Vagina (tissue), 2 donors: ENCODE measurements around the gene DEPDC7. TPM values are rescaled to one million over a fixed set of nuclear protein-coding genes. Genes with fewer than 3 reads are reported as not detected.

Experiments used
- DNase-seq, 2 donors: peaks; one replicate each; pipeline ENCODE4 v3.0.0-alpha.2; 2017; ENCODE audit errors: extremely low spot score in 2 of 2
- H3K27ac ChIP-seq: fragments of 200-600 bp; sonication (generic); one replicate; pipeline ENCODE4 v1.5.1; 2019
- H3K27me3 ChIP-seq: fragments of 200-600 bp; sonication (generic); one replicate; pipeline ENCODE4 v1.5.1; 2019
- H3K36me3 ChIP-seq, 2 donors: fragments of 200-600 bp; sonication (generic); one replicate each; pipeline ENCODE4 v1.5.1; 2017 to 2019
- H3K4me1 ChIP-seq: fragments of 200-600 bp; sonication (generic); one replicate; pipeline ENCODE4 v1.5.1; 2019
- H3K4me3 ChIP-seq, 2 donors: fragments of 200-600 bp; sonication (generic); 1 replicate in 1 of 2; 2 replicates in 1 of 2; pipeline ENCODE4 v1.5.1; 2016 to 2019
- H3K9me3 ChIP-seq: fragments of 200-600 bp; sonication (generic); one replicate; pipeline ENCODE4 v1.5.1; 2019
- POLR2A ChIP-seq, 2 donors: fragments of 450-650 bp; IDR thresholded peaks; one replicate each; pipeline ENCODE4 v1.6.1; 2017; ENCODE audit warnings: antibody characterized with exemption in 2 of 2, mild to moderate bottlenecking in 2 of 2, moderate library complexity in 2 of 2
- POLR2AphosphoS5 ChIP-seq, 2 donors: sonication (generic); formaldehyde crosslinking; IDR thresholded peaks; one replicate each; pipeline ENCODE4 v1.9.0; 2017; ENCODE audit warnings: antibody characterized with exemption in 2 of 2, mild to moderate bottlenecking in 2 of 2, low read depth in 1 of 2; ENCODE audit not compliant: insufficient read depth in 1 of 2
- intact Hi-C: fragments of 100-400 bp; cut with DNase I; formaldehyde crosslinking; loops from one replicate; pipeline ENCODE4 v1.15.1; 2023
- total RNA-seq: library from RNA; depleted of rRNA; stranded (reverse); fragments of >200 nt; gene quantifications from one replicate; pipeline ENCODE4 v1.2.3, GENCODE V29; 2016
- TF ChIP-seq, protein P1 (sequence below), 3 experiments: fragments of 450-650 bp in 2 of 3; fragments of 200-600 bp in 1 of 3; sonication (generic) in 1 of 3; IDR thresholded peaks; one replicate each; pipeline ENCODE4 v1.5.1; 2017 to 2019; ENCODE audit warnings: antibody characterized with exemption in 3 of 3, mild to moderate bottlenecking in 2 of 3, moderate library complexity in 2 of 3

DEPDC7 gene
- total RNA-seq, 1 donor from 2014 or later: 2.5 TPM

DNA sequence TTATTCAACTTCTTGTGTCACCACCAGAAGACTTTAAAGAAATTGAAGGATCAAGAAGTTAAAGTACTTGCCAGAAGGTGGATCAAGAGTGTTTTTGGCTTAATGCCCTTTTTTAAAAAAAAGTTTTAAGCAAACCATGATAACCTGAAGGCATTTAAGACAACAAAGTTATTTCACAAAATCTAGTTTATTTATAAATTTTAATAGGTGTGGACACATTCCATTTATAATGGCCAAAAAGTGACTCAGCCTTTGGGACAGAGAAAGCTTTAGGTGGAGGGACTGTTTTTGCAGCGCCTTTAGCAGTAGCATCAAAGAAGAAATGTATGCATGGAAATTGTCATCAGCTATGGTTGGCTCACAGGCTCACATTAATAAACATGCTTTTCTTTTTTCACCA, 41.6 kb downstream of the DEPDC7 start:
- no peak for TF ChIP-seq POLR2A (IDR thresholded peaks at IDR 0.05)
- TF ChIP-seq POLR2AphosphoS5 (IDR thresholded peaks at IDR 0.05; ENCODE audit: insufficient read depth in 1 of 2, low read depth in 1 of 2): no peak
- TF ChIP-seq, protein P1, sequence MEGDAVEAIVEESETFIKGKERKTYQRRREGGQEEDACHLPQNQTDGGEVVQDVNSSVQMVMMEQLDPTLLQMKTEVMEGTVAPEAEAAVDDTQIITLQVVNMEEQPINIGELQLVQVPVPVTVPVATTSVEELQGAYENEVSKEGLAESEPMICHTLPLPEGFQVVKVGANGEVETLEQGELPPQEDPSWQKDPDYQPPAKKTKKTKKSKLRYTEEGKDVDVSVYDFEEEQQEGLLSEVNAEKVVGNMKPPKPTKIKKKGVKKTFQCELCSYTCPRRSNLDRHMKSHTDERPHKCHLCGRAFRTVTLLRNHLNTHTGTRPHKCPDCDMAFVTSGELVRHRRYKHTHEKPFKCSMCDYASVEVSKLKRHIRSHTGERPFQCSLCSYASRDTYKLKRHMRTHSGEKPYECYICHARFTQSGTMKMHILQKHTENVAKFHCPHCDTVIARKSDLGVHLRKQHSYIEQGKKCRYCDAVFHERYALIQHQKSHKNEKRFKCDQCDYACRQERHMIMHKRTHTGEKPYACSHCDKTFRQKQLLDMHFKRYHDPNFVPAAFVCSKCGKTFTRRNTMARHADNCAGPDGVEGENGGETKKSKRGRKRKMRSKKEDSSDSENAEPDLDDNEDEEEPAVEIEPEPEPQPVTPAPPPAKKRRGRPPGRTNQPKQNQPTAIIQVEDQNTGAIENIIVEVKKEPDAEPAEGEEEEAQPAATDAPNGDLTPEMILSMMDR (IDR thresholded peaks at IDR 0.05): no peak
- Histone ChIP-seq H3K36me3 (peaks cover 0 to 49% of the 10 kb centered on the region in 2 donors), H3K4me3 (no peak overlapping the region), H3K27ac (no peak overlapping the region), H3K9me3 (no peaks in the 10 kb centered on the region), H3K27me3 (no peaks in the 10 kb centered on the region), H3K4me1 (peaks cover 23% of the 10 kb centered on the region)
- intact Hi-C loops: no loop called here
- DNase-seq: no peak

DNA sequence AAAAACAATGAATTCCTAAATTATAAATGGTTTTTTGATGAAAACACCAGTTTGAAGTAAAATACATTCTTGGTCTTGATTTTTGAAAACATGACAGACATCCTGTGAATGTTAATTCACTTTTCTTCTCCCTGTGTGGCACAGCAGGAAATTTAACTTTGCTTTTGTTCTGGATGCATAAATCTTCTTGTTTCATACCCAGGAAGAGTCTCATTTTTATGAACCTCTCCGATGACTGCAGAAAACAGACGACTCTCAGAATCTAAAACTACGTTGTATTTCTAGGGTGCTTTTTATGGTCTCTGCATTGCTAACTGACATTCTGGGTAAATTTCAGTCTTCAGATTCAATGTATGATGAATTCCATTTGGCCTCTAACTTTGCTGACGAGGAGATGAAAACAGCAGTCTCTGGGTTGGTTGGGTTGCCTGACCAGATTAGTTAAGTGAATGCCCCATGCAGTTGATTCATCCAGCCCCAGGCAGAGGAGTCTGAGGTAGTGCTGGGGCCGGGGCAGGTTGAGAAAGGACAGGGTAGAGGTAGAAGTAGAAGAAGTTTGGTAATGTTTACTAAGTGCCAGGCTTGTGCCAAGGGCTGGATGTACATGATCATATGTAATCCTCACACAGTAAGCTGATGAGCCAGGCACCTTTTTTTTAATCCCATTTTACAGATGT, 43.8 kb downstream of the DEPDC7 start:
- peaks cover 0 to 49% of the 10 kb centered on the region in 2 donors for H3K36me3 ChIP-seq
- intact Hi-C loops: no loop called here
- H3K27ac ChIP-seq: no peak overlapping the region
- no peaks in the 10 kb centered on the region for H3K9me3 ChIP-seq
- H3K27me3 ChIP-seq: no peaks in the 10 kb centered on the region
- no peak overlapping the region for H3K4me3 ChIP-seq
- H3K4me1 ChIP-seq: peaks cover 40% of the 10 kb centered on the region
- DNase-seq: peak in 1 of 2 donors; percentile 74
- TF ChIP-seq POLR2AphosphoS5 (IDR thresholded peaks at IDR 0.05; ENCODE audit: insufficient read depth in 1 of 2, low read depth in 1 of 2): no peak
- no peak for TF ChIP-seq POLR2A (IDR thresholded peaks at IDR 0.05)
- TF ChIP-seq, protein P1 (IDR thresholded peaks at IDR 0.05): no peak

DNA sequence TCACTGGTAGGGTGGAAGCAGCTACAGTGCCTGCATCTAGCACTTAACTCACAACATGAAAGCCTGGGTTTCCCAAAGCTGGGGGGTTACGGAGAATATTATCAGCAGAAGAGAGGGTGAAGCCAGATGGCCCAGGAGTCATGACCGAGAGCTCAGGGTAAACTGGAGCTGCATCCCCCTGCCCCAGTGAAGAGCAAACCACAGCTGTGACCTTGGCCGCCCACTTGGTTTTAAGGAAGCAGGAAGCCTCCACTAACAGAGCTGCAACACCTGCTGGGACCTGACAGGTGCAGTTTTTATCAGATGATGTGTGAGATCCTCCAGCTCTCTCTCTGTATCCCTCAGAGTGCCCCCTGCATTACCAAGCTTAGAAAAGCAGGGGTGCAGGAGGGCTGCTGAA, 44.6 kb downstream of the DEPDC7 start:
- Histone ChIP-seq H3K4me3 (no peak overlapping the region), H3K27me3 (no peaks in the 10 kb centered on the region), H3K36me3 (peaks cover 0 to 46% of the 10 kb centered on the region in 2 donors), H3K9me3 (no peaks in the 10 kb centered on the region), H3K27ac (peak overlapping the region; percentile 10), H3K4me1 (peaks cover 48% of the 10 kb centered on the region)
- intact Hi-C loops: no loop called here
- peak in 1 of 2 donors; percentile 79 for DNase-seq
- TF ChIP-seq, protein P1 (IDR thresholded peaks at IDR 0.05): no peak
- TF ChIP-seq POLR2A (IDR thresholded peaks at IDR 0.05) (no peak), POLR2AphosphoS5 (IDR thresholded peaks at IDR 0.05; ENCODE audit: insufficient read depth in 1 of 2, low read depth in 1 of 2) (no peak)

DNA sequence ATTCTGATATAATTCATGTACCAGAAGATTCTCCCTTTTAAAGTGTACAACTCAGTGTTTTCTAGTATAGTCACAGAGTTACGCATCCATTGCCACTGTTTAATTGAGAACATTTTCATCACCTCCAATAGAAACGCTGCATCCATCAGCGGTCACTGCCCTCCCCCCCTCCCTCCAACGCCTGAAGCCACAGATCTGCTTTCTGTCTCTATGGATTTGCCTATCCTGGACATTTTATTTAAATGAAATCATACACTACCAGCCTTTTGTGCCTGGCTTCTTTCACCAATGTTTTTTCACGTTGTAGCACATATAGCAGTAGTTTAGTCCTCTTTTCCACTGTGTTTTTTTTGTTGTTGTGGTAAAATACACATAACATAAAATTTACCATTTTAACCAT, 46.5 kb downstream of the DEPDC7 start:
- intact Hi-C loops: no loop called here
- H3K36me3 ChIP-seq: peaks cover 0 to 57% of the 10 kb centered on the region in 2 donors
- no peaks in the 10 kb centered on the region for H3K27me3 ChIP-seq
- no peak overlapping the region for H3K4me3 ChIP-seq
- H3K9me3 ChIP-seq: no peaks in the 10 kb centered on the region
- H3K27ac ChIP-seq: no peak overlapping the region
- DNase-seq: peak in 1 of 2 donors; percentile 6
- TF ChIP-seq, protein P1 (IDR thresholded peaks at IDR 0.05): no peak
- TF ChIP-seq POLR2AphosphoS5 (IDR thresholded peaks at IDR 0.05; ENCODE audit: insufficient read depth in 1 of 2, low read depth in 1 of 2): no peak
- H3K4me1 ChIP-seq: peaks cover 51% of the 10 kb centered on the region

GRCh38 chr11:33063326-33063881, 47.7 kb downstream of the DEPDC7 start:
- Histone ChIP-seq H3K36me3 (peaks cover 0 to 52% of the 10 kb centered on the region in 2 donors), H3K4me3 (no peak overlapping the region), H3K9me3 (no peaks in the 10 kb centered on the region), H3K27ac (peak overlapping the region; percentile 59), H3K4me1 (peaks cover 51% of the 10 kb centered on the region), H3K27me3 (no peaks in the 10 kb centered on the region)
- intact Hi-C loops: no loop called here
- TF ChIP-seq, protein P1 (IDR thresholded peaks at IDR 0.05): no peak
- TF ChIP-seq POLR2AphosphoS5 (IDR thresholded peaks at IDR 0.05; ENCODE audit: insufficient read depth in 1 of 2, low read depth in 1 of 2) (no peak), POLR2A (IDR thresholded peaks at IDR 0.05) (no peak)
- DNase-seq: peak in 1 of 2 donors; percentile 13
